ENCODE measurements around the gene PTPN7. TPM values are rescaled to one million over a fixed set of nuclear protein-coding genes. Genes with fewer than 3 reads are reported as not detected.

PTPN7 gene
- total RNA-seq, 2 experiments from 2014 or later: 112 to 119 TPM

DNA sequence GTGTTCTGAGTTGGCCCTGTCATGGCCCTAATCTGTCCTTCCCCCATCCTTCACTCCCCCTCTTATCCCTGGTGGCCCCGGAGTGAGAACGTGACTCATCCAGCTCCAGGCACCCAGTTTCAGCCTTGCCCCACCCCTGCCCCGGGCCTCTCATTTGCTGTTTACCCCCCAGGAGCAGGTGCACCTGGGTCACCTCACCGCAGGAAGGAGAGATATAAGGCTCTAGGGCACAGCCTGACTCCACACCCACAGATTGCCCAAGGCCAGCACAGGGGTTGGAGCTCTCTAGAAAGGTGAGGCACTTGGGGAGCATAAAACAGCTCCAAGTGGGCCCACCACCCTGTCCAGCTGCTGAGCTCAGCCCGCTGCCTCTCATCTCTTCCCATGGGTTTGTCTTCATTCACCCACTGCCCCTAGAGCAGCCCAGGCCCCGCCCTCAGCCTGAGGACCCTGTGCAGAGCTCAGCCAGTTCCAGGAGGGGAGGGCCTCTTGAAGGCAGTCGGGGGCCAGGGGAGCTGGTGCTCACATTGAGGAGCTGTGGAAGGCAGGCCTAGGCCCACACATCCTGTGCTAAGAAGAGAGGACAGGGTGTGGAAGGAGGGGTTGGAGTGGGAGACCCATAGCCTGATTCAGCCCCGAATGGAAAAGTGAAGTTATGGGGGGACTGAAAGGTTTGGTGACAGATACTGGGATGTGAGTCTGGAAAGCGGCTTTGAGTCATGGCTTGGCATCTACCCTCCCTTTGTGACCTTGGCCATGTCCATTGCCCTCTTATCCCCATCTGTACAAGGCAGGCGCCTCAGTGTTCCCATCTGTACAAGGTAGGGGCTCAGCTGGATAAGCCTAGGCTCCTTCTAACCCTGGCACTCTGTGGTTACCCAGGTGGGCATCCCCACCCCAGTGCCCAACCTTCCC lies 53.8 kb downstream of the PTPN7 start:
- no peaks in the 10 kb centered on the region for H3K4me1 Mint-ChIP-seq (ENCODE audit: low read depth)
- intact Hi-C loops (cut with micrococcal nuclease): no loop called here
- no peak overlapping the region for H3K4me3 Mint-ChIP-seq
- no peak for DNase-seq
- H3K27ac Mint-ChIP-seq: no peak overlapping the region
- CTCF ChIA-PET: no interaction called here
- no peaks in the 10 kb centered on the region for H3K36me3 Mint-ChIP-seq (ENCODE audit: low read depth)
- H3K9me3 Mint-ChIP-seq: no peaks in the 10 kb centered on the region
- H3K27me3 Mint-ChIP-seq (ENCODE audit: low read depth): no peaks in the 10 kb centered on the region

DNA sequence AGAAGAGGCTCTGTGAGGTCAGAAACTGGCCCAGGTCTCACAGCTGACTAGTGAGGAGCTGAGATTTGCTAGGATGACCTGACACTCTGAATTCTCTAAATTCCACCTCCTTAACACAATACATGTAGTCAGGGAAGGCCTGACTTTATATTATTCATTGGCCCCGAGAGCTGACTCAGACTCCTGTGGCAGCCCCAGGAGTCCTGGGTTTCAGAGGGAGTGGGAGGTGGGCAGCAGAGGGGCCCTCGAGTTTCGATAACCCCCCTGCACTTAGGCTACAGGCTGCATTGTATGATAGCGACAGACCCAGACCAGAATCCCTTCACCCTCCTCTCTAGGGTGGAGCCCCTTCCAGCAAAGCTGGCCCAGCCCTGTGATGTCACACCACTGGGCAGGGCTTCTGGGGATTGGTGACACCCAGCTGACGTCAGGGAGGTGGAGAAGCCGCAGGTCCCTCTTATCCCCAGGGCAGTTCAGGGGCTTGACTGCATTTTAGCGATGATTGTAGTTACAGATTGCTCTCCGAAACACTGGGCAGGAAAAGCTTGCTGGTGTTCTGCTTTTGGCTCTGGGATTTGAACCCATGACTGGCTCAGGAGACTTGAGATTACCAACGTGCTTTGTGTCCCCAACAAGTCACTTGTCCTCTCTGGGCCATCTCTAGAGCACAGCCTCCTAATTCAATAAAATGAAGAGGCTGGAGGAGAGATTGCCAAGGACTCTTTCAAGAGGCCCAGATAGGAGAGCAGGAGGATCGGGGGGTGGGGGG lies 54.6 kb downstream of the PTPN7 start:
- no peak for DNase-seq
- H3K4me1 Mint-ChIP-seq (ENCODE audit: low read depth): no peaks in the 10 kb centered on the region
- no peaks in the 10 kb centered on the region for H3K27me3 Mint-ChIP-seq (ENCODE audit: low read depth)
- H3K36me3 Mint-ChIP-seq (ENCODE audit: low read depth): no peaks in the 10 kb centered on the region
- H3K9me3 Mint-ChIP-seq: no peaks in the 10 kb centered on the region
- CTCF ChIA-PET: no interaction called here
- no peak overlapping the region for H3K4me3 Mint-ChIP-seq
- no peak overlapping the region for H3K27ac Mint-ChIP-seq
- intact Hi-C loops (cut with micrococcal nuclease): no loop called here

- no peak for DNase-seq
- intact Hi-C loops (cut with micrococcal nuclease): no loop called here
- CTCF ChIA-PET: no interaction called here
- no peaks in the 10 kb centered on the region for H3K4me1 Mint-ChIP-seq (ENCODE audit: low read depth)
- no peak overlapping the region for H3K27ac Mint-ChIP-seq
- no peaks in the 10 kb centered on the region for H3K9me3 Mint-ChIP-seq
- no peaks in the 10 kb centered on the region for H3K36me3 Mint-ChIP-seq (ENCODE audit: low read depth)
- H3K4me3 Mint-ChIP-seq: no peak overlapping the region
- H3K27me3 Mint-ChIP-seq (ENCODE audit: low read depth): no peaks in the 10 kb centered on the region
These were observed 56.3 kb downstream of the PTPN7 start for GRCh38 chr1:202104073-202104472.

- DNase-seq: no peak
- CTCF ChIA-PET: interaction anchor here (1.8 kb wide), 1 partner anchor 34 kb away, joined by 6 read pairs; no protein-coding TSS in a partner anchor
- H3K4me3 Mint-ChIP-seq: no peak overlapping the region
- no peaks in the 10 kb centered on the region for H3K4me1 Mint-ChIP-seq (ENCODE audit: low read depth)
- no peak overlapping the region for H3K27ac Mint-ChIP-seq
- no peaks in the 10 kb centered on the region for H3K9me3 Mint-ChIP-seq
- H3K36me3 Mint-ChIP-seq (ENCODE audit: low read depth): no peaks in the 10 kb centered on the region
- intact Hi-C loops (cut with micrococcal nuclease): no loop called here
- no peaks in the 10 kb centered on the region for H3K27me3 Mint-ChIP-seq (ENCODE audit: low read depth)
These were observed 59.2 kb downstream of the PTPN7 start for GRCh38 chr1:202101184-202101583.

Other genes with a start within 250 kb of the PTPN7 start
- not detected for gene LMOD1, start 214.1 kb downstream of the PTPN7 start, total RNA-seq
- 10 to 100 TPM; 52.6 to 54.4 TPM for gene TIMM17A, start 205.1 kb downstream of the PTPN7 start, total RNA-seq
- 10 to 100 TPM; 43.4 to 44.4 TPM for gene RNPEP, start 178.0 kb downstream of the PTPN7 start, total RNA-seq
- gene ELF3, start 150.0 kb downstream of the PTPN7 start, total RNA-seq: under 1 TPM; 0.27 to 0.31 TPM
- not detected for gene GPR37L1, start 37.7 kb downstream of the PTPN7 start, total RNA-seq
- 10 to 100 TPM; 28.1 to 30.6 TPM for gene ARL8A, start 15.9 kb downstream of the PTPN7 start, total RNA-seq
- gene LGR6, start 33.2 kb upstream of the PTPN7 start, total RNA-seq: under 1 TPM; 0.19 to 0.22 TPM
- 100 to 1,000 TPM; 127 to 146 TPM for gene UBE2T, start 181.3 kb upstream of the PTPN7 start, total RNA-seq
- 10 to 100 TPM; 11.0 to 12.4 TPM for gene PPP1R12B, start 188.1 kb upstream of the PTPN7 start, total RNA-seq

Measured in activated naive CD4-positive, alpha-beta T cell treated with anti-CD3 and anti-CD28 coated beads for 36 hours (primary cell).